ENCODE measurements around the gene NXPH1. TPM values are rescaled to one million over a fixed set of nuclear protein-coding genes. Genes with fewer than 3 reads are reported as not detected.

The NXPH1 gene
- total RNA-seq, result not detected in 2 replicates

DNA sequence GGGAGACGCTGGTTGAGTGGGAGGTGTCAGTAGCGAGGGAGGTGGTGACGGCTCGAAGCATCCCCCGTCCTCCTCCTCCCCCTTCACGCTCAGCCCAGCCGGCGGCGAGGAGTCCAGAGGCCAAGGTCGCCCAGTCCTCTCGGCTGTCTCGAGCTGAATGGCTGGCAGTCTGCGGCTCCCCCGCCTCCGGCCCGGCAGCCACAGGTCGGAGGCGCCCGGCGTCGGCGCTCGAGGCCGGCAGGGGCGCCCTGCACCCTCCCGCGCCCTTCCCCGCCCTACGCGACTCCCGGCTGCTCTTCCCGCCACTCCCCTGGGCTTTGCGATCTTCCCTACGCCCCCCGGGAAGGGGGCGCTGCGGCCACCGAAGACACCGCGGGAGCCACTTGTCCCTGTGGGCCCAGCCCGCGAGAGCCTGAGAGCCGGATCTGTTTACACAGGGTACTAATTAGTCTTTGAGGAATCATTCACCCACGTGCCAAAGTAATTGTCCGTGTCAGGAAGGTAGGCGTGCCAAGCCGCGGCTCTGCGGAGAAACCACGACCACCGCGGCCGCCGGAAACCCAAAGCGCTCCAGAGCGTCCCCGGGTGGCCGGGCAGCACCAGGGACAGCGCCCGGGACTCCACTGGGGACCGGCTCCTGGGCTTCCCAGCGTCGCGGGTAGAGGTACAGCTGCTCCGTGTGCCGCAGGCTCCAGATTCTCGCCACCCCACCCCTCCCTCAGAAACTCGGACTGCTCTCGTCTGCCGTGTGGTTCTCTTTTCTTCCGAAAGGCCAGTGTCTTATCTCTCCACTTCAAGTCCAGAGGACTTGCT, at the start of gene NXPH1:
NXPH1 (plus strand) TSS at position 133 of the 813 bp plus-strand sequence.

Other genes with a start within 250 kb of the NXPH1 start
- gene ICA1, start 171.4 kb upstream of the NXPH1 start, total RNA-seq, result 25.3 and 34.2 TPM in 2 replicates